CD4-positive, alpha-beta T cell treated with Interferon alpha-2 for 1 hour (primary cell): Measurements from ENCODE around the gene SIT1.

Source experiments
- DNase-seq, 2 donors: peaks; one replicate each; pipeline ENCODE4 v3.0.0-alpha.2; 2020 to 2022

The SIT1 gene

DNA sequence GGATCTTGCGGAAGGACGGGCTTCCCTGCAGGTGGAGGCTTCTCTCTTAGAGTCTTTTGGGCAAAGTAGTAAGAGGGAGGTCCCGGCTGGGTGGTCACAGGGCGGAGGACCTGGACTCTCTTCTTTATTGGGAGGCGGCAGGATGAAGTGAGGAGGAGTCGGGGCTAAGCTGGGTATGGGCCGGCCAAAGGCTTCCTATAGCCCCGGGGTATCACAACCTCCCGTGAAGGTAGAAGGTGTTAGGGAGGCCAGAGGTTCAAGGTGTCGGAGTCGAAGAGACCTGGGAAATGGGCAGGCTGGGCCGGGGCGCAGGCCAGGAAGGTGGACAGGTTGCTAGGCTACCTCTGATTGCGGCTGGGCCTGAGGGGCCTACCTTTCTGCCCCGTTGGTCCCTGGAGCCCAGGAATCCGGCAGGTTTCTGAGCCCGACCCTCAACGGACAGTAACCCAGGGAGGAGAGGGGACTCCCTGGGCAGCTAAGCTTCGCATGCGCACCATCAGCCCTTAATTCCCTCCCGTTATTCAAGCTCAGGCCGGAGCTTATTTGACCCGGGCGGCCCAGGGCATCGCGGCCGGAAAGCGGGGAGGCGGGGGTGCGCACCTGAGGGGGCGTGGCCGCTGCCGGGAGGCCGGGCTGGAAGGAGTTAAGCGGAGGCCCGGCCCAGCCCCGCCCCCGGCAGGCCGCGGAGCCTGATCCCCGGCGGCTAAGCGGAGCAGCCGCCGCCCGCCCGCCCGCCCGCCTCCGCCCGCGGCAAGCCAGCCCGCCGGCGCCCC lies 46.0 kb downstream of the SIT1 start, which contains the start of gene TESK1:
Gene TESK1 (plus strand): TSS at position 685 of the 773 bp plus-strand sequence. CDS start 358 bp downstream, outside the sequence.
- peak; percentile 81 to 87 for DNase-seq

GRCh38 chr9:35603986-35604577 lies 46.6 kb downstream of the SIT1 start:
- peak; percentile 100 for DNase-seq

DNA sequence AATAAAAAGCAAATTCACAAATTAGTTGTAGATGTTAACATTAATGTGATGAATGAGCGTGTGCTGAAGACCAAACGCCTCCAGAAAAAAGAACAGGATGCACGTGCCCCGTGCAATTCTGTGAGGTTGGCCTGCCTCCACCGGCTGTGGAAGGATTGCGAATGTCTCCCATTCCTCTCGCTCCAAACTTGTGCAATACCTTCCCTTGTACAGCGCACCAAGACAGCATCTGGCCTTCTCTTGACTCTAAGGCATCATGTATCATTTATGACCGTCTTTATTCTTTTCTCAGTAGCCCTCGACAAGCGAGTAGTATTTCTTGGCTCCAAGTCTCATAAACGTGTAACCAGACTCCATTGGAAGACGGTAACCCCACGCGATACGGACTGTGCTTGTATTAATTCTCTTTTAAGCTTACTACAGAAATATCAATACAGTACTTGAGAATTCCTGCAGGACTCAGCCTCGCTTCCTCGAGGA lies 47.2 kb downstream of the SIT1 start:
- no peak for DNase-seq

GRCh38 chr9:35599763-35600604 lies 50.7 kb downstream of the SIT1 start:
- DNase-seq, result no peak
